GM18951 (cell line): ENCODE data around the gene LAMTOR2.
"Not testable (repeated sequence)": the region's sequence is repeated elsewhere in the genome, so short reads cannot be mapped to it uniquely, and the experiment has no call there.

Source experiments
- POLR2A ChIP-seq: IDR thresholded peaks from 4 replicates; pipeline ENCODE4 v1.6.1; 2011; ENCODE audit warnings: mild to moderate bottlenecking; ENCODE audit not compliant: insufficient read length, insufficient read depth; ENCODE audit errors: extremely low read depth
- in situ Hi-C: fragments of 300-500 bp; cut with MboI; formaldehyde crosslinking; loops from one replicate; pipeline ENCODE4 v1.12.0; 2022; ENCODE audit warnings: low sequenced_read_pairs, mixed read lengths, inconsistent platforms; ENCODE audit not compliant: unreplicated experiment

Gene LAMTOR2

GRCh38 chr1:156060937-156061636 is 6.5 kb downstream of the LAMTOR2 start, which contains the start of gene RAB25:
Gene RAB25, plus strand, starts transcription at chr1:156061160. Its CDS starts 241 bp downstream, at chr1:156061401.
- no peak for TF ChIP-seq POLR2A

GRCh38 chr1:156062189-156062588 is 7.6 kb downstream of the LAMTOR2 start:
- no peak for TF ChIP-seq POLR2A
- in situ Hi-C loops, result no loop called here

More at GRCh38 chr1:156060937-156061636, 6.5 kb downstream of the LAMTOR2 start, which contains the start of gene RAB25:
- in situ Hi-C loops, result no loop called here

GRCh38 chr1:156063997-156064285 is 9.4 kb downstream of the LAMTOR2 start:
- in situ Hi-C loops, result no loop called here
- no peak for TF ChIP-seq POLR2A

GRCh38 chr1:156064615-156065014 is 10.0 kb downstream of the LAMTOR2 start:
- no peak for TF ChIP-seq POLR2A
- in situ Hi-C loops, result no loop called here

GRCh38 chr1:156065212-156065611 is 10.6 kb downstream of the LAMTOR2 start:
- in situ Hi-C loops, result no loop called here
- no peak for TF ChIP-seq POLR2A

GRCh38 chr1:156065871-156066270 is 11.3 kb downstream of the LAMTOR2 start:
- TF ChIP-seq POLR2A, result no peak
- in situ Hi-C loops, result no loop called here

- no peak for TF ChIP-seq POLR2A
- in situ Hi-C loops, result no loop called here
Observed at GRCh38 chr1:156067262-156067661, 12.7 kb downstream of the LAMTOR2 start.

GRCh38 chr1:156069490-156070455 is 15.2 kb downstream of the LAMTOR2 start:
- in situ Hi-C loops, result no loop called here

GRCh38 chr1:156070548-156070947 is 16.0 kb downstream of the LAMTOR2 start:
- in situ Hi-C loops, result no loop called here
- TF ChIP-seq POLR2A, result no peak

More at GRCh38 chr1:156069490-156070455, 15.2 kb downstream of the LAMTOR2 start:
- TF ChIP-seq POLR2A, result no peak

- in situ Hi-C loops, result not testable (repeated sequence)
Observed at GRCh38 chr1:156071332-156071816, 16.8 kb downstream of the LAMTOR2 start.

- no peak for TF ChIP-seq POLR2A
- in situ Hi-C loops, result no loop called here
Observed at GRCh38 chr1:156072251-156072650, 17.7 kb downstream of the LAMTOR2 start.

- in situ Hi-C loops, result no loop called here
- TF ChIP-seq POLR2A, result no peak
Observed at GRCh38 chr1:156073110-156073687, 18.6 kb downstream of the LAMTOR2 start.

- in situ Hi-C loops, result no loop called here
- TF ChIP-seq POLR2A, result no peak
Observed at GRCh38 chr1:156073740-156074139, 19.2 kb downstream of the LAMTOR2 start.
